NCI-H526 (cell line): ENCODE results near the gene UBE2I.
"Not testable (repeated sequence)": the region's sequence is repeated elsewhere in the genome, so short reads cannot be mapped to it uniquely, and the experiment has no call there.

Experiments
- DNase-seq, 2 experiments: peaks; one replicate each; lab custom pipeline; 2025; lab: John Stamatoyannopoulos, UW

The UBE2I gene

DNA sequence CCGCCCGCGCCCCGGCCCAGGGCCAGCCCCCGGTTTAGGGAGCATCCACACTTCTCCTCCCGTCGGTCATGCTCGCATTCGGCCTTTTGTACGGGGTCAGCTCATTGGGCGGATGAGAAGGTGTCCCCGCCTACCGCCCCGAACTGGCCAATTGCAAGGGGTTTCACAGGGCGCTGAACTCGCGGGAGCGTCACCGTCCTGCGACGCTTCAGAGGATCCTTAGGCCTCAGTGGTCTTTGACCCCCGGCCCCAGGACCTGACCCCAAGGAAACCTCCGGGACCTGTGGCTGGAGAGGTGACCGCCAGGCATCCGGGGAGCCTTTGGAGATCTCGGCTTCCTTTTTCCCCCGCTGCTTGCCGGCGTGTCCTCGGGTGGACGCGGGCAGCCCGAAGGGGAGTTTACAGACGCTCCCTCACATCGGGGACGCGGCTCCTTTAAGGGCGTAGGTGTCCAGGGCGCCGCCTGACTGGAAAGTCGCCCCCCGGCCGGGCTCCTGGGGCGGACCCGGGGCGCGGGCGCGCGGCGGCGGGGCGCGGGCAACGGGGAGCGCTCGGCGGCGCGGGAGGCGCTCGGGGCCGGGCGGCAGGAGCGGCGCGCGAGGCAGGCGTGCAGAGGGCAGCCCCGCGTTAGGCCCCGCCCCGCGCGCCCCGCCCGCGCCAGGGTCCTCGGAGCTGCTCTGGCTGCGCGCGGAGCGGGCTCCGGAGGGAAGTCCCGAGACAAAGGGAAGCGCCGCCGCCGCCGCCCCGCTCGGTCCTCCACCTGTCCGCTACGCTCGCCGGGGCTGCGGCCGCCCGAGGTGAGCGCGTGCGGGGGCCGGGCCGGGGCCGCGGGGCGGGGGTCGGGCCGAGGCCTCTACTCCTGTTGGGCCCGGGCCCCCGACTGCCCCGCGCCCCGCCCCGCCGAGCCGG is at the start of gene UBE2I:
Gene UBE2I, plus strand, starts transcription at position 660 of the 909 bp plus-strand sequence. CDS start 4,395 bp downstream, outside the sequence.
- peak; percentile 88 to 93 for DNase-seq

GRCh38 chr16:1259760-1260068 is 49.7 kb upstream of the UBE2I start:
- DNase-seq: no peak

DNA sequence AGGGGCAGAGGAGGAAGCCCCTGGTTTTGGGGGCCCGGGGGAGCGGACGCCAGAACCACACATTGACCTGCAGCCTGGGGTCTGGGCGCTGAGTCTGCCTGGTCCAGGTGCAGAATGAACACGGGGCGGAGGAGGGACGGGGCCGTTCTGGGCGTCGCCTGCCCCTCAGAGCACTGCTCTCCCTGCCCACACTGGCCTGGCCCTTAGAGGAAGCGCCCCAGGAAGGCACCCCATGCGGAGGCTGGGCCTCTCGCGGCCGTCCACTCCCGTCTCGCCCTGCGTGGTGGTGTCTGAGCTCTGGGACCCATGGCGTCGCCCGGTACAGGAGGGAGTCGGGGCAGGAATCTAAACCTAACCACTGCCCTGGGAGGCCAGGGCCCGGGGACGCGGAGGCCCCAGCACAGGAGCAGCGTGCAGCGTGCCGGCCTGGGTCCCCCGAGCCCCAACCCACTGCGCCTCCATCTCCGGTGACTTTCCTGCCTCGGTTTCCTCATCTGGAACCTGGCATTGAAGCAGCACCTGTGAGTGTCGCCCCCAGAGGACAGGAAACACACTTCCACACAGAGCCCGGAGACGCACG is 49.2 kb upstream of the UBE2I start:
- no peak for DNase-seq

- DNase-seq: peak; percentile 26 to 58
Observed at GRCh38 chr16:1261131-1261892, 48.1 kb upstream of the UBE2I start.

DNA sequence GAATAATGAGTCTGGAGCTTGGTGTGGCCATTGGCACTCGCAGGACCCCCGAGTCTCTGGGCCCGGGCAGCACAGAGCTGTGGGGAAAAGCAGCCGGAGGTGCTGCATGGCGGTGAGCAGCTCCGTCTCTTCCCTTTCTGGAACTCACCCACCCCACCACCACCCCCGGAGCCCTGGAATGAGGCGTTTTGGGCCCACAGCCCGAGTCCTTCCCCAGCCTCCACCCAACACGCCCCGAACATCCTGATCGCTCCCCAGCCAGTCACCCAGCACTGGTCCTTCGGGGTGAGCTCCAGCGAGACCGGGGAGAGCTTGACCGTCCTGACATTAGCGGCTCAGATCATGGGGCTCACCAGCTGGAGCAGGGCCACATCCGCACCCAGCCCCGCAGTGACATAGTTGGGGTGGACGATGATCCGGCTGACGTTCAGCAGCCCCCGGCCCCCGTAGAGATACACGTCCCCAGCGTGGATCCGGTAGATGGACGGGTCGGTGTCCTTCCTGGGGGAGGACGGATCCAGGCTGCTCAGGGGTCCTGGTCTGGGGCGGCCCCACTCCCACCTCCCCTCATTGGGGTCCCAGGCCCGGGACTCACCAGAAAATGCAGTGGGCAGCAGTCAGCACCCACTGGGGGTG is 47.1 kb upstream of the UBE2I start:
- no peak for DNase-seq

DNA sequence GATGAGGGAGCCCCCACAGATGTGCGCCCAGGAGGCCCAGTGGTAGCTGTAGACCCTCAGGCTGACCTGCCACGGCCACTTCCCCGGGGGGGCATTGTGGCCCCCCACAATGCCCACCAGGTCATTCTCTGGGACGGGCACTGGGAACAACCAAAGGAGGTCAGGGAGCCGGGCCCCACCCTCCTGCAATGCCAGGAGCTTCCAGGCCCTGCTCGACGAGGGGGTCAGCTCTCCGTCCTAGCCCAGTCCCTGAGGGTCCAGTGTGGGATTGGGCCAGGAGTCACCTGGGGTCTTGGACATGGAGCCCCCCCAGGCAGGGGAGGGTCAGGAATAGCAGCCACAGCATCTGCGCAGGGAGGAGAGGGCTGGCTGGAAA is 46.6 kb upstream of the UBE2I start:
- DNase-seq: no peak

DNA sequence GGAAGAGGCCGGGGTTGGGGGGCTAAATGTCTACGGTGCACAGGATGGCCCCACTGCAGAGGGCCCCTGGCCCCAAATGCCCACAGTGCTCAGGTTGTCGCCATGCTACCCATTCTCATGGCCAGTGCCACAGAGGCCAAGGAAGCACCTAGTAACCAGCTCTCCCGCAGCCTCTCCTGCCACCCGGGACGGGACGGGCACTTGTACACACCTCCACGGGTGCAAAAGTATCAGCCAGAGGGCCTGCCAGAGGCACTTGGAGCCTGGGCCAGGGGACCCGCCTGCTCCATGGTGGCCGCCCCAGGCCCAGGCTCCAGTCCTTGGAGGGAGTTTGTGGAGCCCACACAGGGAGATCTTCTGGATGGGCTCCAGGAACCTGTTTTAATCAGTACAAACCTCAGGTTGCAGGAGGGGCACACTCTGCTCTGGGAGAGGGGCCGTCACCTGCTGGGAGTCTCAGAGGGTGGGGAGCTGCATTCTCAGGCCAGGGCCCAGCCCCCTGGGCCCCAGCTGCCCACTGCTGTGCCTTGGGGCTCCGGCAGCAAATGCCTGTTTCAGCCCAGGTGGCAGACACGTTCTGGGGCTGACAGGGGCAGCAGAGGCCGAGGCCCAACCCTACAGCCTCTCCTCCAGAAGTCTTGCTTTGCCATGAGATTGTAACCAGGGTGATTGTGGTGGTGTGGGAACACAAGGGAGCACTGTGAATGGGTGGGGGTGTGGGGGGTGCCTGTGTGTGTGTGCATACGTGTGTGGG is 45.7 kb upstream of the UBE2I start:
- DNase-seq: no peak

- no peak for DNase-seq
Observed at GRCh38 chr16:1264345-1265089, 44.9 kb upstream of the UBE2I start.

- DNase-seq: no peak
Observed at GRCh38 chr16:1265090-1265630, 44.3 kb upstream of the UBE2I start.

- no peak for DNase-seq
Observed at GRCh38 chr16:1265826-1266225, 43.6 kb upstream of the UBE2I start.

DNA sequence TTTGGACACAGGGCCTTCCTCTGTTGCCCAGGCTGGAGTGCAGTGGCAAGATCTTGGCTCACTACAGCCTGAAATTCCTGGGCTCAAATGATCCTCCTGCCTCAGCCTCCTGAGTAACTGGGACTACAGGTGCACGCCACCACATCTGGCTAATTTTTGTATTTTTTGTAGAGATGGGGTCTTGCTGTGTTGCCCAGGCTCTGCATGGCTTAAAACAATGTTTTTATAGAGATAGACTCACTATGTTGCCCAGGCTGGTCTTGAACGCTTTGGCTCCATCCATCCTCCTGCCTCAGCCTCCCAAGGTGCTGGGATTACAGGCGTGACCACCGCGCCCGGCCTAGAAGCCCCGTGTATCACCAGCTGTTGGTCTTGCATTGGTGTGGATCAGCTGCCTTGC is 40.0 kb upstream of the UBE2I start:
- DNase-seq: not testable (repeated sequence)

DNA sequence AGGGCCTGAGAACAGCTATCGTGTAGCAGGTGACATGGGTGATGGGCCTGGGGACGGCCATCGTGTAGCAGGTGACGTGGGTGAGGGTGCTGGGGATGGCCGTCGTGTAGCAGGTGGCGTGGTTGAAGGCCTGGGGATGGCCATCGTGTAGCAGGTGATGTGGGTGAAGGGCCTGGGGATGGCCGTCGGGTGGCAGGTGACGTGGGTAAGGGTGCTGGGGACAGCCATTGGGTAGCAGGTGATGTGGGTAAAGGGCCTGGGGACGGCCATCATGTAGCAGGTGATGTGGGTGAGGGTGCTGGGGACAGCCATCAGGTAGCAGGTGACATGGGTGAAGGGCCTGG is 38.1 kb upstream of the UBE2I start:
- no peak for DNase-seq

- DNase-seq: not testable (repeated sequence)
Observed at GRCh38 chr16:1271724-1272413, 37.6 kb upstream of the UBE2I start.

DNA sequence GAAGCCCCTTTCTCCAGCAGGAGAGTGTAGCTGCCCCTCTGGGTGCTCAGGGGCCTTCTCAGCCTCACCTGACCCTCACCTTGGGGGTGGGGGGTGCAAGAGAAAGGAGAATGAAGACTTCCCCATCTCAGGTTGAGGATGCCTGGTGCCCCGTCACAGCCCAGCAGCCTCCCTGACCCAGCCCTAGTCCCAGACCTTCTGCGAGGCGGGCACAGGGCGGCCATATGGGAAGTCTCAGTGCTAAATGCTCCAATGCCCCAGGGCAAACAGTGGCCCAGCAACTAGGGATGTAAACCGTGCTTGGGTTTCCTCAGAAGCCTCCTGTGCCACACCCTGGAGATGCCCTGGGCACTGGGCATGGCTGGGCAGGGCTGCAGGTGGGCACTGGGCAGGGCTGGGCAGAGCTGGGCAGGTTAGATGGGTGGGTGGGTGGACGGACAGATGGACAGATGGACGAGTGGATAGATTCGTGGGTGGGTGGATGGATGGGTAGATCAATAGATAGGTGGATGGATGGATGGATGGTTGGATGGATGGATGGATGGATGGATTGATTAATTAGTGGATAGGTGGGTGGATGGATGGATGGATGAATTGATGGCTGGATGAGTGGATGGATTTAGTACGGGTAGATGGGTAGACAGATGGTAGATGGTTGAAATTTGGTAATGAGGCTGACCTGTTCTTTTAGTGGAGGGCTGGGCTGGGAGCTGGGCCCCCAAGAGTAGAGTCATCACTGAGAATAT is 36.8 kb upstream of the UBE2I start:
- DNase-seq: no peak

DNA sequence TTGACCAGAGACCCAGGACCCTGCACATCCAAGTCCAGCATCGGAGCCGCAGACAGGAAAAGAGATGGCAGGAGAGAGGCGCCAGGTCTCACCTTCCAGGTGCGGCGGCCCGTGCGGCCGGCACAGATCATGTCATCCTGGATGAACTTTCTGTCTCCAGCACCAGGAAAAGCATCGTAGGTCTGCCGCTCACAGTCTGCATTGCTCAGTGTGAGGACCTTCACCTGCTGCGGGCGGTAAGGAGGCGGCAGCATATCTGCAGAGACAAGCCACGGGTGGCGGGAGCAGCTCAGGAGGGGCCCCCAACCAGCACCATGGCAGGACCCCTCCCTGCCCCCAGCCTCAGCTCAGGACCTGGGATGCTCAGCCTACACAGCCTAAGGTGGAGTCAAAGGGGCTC is 35.6 kb upstream of the UBE2I start:
- DNase-seq: no peak

- DNase-seq: no peak
Observed at GRCh38 chr16:1274767-1275166, 34.7 kb upstream of the UBE2I start.

GRCh38 chr16:1275791-1276579 is 33.5 kb upstream of the UBE2I start:
- DNase-seq: no peak

DNA sequence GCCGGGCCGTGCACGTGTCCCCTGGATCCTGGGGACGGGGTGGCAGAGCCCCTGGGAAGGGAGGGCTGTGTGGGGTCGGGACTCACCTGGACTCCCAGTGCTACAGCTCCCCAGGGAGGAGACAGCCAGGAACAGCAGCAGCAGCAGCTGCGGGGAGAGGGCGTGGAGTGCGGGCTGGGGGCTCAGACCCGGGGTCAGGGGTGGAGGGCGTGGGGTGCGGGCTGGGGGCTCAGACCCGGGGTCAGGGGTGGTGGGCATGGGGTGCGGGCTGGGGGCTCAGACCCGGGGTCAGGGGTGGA is 32.9 kb upstream of the UBE2I start:
- DNase-seq: no peak

DNA sequence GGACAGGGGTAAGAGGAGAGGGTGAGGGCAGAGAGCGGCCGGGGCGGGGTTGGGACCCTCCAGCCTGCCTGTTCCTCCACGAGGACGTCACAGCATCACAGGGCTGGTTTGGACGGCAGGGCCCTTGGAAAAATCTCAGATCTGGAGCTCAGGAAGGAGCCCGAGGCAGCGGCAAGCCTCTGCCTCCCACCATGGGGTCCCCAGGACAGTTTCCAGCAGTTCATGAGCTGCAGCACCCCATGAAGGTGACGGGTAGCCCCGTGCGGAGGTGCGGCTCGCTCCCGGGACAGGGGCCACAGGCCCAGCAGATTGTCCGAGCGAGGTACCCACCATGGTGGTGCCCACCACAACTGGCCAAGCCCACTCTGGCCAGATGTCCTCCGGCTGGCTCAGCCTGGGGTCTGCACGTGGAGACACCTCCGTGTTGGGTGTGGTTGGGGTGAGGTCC is 32.3 kb upstream of the UBE2I start:
- DNase-seq: no peak
